Upper lobe of left lung (tissue), 4 donors: ENCODE results near the gene ENPP3.

ENCODE experiments used
- CTCF ChIP-seq, 6 experiments: fragments of 450-650 bp in 4 of 6; fragments of 200-600 bp in 2 of 6; sonication (generic) in 2 of 6; IDR thresholded peaks; one replicate each; pipeline ENCODE4 v1.5.1; 2016 to 2019; ENCODE audit warnings: antibody characterized with exemption in 6 of 6
- POLR2A ChIP-seq, 4 donors: fragments of 450-650 bp; IDR thresholded peaks; one replicate each; pipeline ENCODE4 v1.5.1; 2016 to 2017; ENCODE audit warnings: antibody characterized with exemption in 4 of 4, mild to moderate bottlenecking in 2 of 4
- POLR2AphosphoS5 ChIP-seq, 2 donors: sonication (generic); formaldehyde crosslinking; IDR thresholded peaks; one replicate each; pipeline ENCODE4 v1.5.1; 2017; ENCODE audit warnings: antibody characterized with exemption in 2 of 2

DNA sequence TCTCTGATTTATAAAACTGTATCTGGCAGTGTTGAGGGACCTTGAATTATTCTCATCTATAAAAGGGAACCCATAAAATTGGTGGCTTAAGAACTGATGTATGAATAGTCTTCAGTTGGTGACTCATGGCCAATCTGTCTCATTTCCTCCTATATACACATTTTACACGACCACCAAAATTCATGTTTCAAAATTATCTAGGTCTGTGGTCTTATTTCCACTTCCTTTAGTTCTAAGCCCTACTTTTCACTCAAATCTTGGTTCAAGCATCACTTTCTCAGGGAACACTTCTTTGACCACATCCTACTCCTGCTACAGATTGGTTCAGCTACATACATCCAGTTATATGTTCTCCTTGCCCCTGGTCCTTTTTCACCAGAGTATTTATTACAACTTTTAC is 152.1 kb downstream of the ENPP3 start:
- TF ChIP-seq CTCF (IDR thresholded peaks at IDR 0.05) (no peak), POLR2A (IDR thresholded peaks at IDR 0.05) (no peak), POLR2AphosphoS5 (IDR thresholded peaks at IDR 0.05) (no peak)
